ENCODE data around the gene RHOD.

The RHOD gene, protein sequence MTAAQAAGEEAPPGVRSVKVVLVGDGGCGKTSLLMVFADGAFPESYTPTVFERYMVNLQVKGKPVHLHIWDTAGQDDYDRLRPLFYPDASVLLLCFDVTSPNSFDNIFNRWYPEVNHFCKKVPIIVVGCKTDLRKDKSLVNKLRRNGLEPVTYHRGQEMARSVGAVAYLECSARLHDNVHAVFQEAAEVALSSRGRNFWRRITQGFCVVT

GRCh38 chr11:67056267-67057204 lies at the start of gene RHOD:
Gene RHOD, plus strand, starts transcription at chr11:67056847. Its CDS starts 56 bp downstream, at chr11:67056903.
- no peak for DNase-seq (ENCODE audit: low read depth)

GRCh38 chr11:67007126-67007525 lies 49.5 kb upstream of the RHOD start:
- no peak for DNase-seq (ENCODE audit: low read depth)

- DNase-seq (ENCODE audit: low read depth) = no peak
These were observed 46.2 kb upstream of the RHOD start for GRCh38 chr11:67010296-67010905.

DNA sequence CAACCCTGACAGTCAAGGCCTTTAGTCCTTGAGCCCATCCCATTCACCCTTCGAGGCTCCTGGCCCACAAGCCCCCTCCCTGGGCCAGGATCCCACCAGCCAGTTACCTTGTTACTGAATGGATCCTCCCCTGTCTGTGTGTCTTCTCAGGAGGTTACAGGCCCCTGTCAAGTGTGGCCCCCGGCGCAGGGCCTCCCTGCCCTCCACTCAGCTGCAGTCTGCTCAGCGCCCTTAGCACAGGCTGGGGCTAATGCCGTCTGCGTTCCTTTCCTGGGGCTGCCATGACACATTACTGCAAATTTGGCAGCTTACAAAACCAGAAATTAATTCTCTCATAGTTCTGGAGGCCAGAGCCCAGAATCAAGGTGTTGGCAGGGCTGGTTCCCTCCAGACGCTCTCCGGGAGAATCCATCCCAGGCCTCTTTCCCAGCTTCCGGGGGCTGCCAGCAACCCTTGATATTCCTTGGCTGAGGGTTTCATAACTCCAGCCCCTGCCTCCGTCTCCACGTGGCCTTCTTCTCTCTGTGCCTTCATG lies 43.1 kb upstream of the RHOD start:
- no peak for DNase-seq (ENCODE audit: low read depth)

DNA sequence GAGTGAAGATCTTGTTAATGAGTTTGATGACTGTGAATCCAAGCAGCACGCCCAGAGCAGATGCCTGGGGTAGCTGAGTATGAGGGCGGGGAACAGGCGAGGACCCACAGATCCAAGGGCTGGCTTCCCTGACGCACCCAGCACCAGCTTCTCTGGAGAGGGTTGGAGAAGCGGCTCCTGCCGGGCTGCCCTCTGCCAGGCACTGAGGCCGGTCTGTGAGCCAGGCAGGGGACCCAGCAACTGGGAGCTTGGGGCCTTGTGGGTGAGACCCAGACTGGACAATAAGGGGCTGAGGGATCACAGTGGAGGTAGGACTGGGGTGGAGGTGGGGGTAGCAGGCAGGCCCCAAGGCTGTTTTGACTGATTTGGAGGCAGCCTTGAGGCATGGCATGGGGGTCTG lies 42.3 kb upstream of the RHOD start:
- no peak for DNase-seq (ENCODE audit: low read depth)

GRCh38 chr11:67015048-67015447 lies 41.6 kb upstream of the RHOD start:
- DNase-seq (ENCODE audit: low read depth) = no peak

DNA sequence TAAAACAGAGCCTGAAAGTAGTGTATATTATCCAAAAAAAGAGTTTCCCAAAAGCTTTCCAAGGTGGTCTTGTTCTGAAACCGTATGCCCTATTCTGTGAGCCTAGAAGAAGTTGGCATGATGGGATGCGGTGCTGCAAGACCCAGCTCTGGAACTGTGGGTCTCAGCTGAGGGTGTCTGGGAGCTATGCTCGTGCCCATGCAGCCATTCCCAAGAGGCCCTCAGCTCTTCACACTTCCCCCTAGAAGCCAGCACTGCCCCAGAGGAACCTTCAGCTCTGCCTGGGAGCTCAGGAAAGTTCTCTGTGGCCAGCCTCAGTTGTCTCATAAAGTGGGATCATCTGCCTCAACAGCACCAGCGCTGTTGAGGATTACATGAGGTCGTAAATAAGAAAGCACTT lies 40.1 kb upstream of the RHOD start:
- DNase-seq (ENCODE audit: low read depth) = no peak

GRCh38 chr11:67020949-67021348 lies 35.7 kb upstream of the RHOD start:
- DNase-seq (ENCODE audit: low read depth) = no peak

DNA sequence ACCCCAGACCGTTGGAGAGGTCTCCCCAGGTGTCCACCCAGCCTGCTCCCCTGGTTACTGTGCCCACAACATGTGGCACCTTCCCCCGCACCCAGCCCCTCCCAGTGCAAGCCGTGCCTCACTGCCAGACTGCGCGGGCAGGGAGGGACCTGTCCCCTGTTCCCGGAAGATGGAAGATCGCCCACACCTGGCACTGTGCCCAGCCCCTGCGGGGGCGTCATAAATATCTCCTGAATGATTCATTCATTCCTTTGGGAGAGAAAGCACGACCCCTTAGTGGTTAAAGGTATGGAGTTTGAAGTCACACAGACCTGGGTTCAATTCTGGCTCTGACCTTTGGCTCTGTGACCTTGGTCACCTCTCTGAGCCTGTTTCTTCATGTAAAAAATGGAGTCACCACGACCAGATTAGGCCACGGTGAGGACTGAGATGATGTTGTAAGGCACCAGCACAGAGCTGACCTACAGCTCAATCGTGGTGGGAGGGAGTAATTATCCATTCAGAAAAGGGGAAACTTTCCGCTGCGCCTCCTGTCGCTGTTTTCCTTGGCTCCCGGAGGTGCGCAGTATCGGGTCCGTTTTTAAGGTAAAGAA lies 34.2 kb upstream of the RHOD start:
- DNase-seq (ENCODE audit: low read depth) = peak; percentile 56

DNA sequence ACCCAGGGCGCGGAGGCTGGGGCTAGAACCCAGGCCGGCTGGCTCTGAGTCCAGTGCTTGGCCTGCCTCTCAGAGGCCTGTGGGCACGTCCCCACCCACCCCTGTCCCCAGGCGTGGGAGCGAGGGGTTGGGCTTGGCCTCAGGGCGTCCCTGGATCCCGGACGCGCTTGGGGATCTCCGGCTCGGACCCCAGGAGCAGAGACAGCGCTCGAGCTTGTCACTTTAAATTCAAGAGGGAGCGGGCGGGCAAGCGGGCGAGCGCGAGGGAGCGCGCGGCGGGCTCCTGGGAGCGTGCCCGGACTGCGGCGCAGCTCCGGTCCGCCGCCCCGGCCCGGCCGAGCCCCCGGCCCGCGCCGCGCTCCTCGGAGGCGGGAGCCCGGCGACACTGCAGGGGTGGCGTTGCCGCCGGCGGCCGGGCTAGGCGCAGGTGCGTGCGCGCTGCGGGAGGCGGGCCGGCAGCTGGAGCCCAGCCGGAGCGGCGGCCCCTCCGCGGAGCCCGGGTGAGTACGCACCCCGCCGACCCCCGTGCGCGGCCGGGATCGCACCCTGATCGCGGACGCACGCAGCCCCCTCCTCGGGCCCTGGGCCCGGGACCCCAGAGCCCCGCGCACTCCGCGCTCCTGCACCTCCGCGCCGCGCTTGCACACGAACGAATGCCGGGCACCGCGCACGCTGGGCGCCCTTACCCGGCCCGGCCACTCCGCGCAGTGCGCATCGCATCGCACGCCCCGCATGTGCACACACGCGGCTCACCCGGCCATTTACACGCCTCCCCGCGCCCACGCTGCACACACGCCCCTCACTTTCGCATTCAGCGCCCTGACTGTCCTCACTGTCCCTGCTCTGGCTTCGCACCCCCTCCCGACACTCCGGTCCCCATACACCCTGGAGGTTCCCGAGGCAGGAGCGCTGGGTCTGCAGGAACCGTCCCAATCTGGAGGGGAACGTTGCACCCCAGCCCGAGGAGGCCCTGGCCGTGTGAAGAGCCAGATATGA lies 33.4 kb upstream of the RHOD start, which contains the start of gene SYT12:
Gene SYT12, plus strand, starts transcription at position 174 of the 996 bp plus-strand sequence. CDS start 7,011 bp downstream, outside the sequence.
- no peak for DNase-seq (ENCODE audit: low read depth)

GRCh38 chr11:67023957-67024353 lies 32.7 kb upstream of the RHOD start:
- DNase-seq (ENCODE audit: low read depth) = no peak

GRCh38 chr11:67024410-67024809 lies 32.2 kb upstream of the RHOD start:
- no peak for DNase-seq (ENCODE audit: low read depth)

DNA sequence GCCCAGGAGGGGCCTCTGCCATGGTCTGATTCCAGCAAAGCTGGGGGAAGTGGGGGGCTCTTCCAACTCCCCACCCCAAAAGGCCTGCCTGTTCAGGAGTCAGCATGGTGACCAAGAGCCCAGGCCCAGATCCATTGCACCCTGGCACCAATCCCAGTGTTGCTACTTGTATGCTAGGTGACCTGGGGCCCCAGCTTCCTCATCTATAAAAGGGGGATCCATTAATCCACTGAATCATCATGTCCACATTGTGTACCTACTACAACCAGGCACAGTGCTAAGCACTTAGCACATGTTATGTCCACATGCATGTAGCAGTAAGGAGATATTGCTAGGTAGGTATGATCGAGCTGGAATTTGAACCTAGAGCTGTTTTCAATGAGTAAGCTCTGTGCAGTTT lies 31.7 kb upstream of the RHOD start:
- no peak for DNase-seq (ENCODE audit: low read depth)

DNA sequence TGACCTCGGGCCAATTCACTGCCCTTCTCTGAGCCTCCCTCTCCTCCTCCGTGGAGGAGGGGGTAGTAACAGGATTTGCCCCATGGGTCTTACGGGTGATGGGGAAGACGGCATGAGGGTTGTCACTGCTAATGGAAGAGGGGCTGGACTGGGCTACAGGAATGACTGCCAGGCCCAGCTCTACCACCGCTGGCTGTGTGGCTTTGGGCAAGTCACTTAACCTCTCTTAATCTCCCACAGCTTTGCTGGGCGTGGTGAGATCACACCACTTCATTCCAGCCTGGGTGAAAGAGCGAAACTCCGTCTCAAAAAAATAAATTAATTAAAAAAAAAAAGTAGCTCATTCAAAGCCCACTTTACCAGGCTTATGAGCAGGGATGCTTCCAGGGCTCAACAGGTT lies 30.9 kb upstream of the RHOD start:
- no peak for DNase-seq (ENCODE audit: low read depth)

- no peak for DNase-seq (ENCODE audit: low read depth)
These were observed 29.7 kb upstream of the RHOD start for GRCh38 chr11:67026941-67027340.

- DNase-seq (ENCODE audit: low read depth) = no peak
These were observed 29.1 kb upstream of the RHOD start for GRCh38 chr11:67027483-67027930.

- DNase-seq (ENCODE audit: low read depth) = no peak
These were observed 28.6 kb upstream of the RHOD start for GRCh38 chr11:67027943-67028542.

DNA sequence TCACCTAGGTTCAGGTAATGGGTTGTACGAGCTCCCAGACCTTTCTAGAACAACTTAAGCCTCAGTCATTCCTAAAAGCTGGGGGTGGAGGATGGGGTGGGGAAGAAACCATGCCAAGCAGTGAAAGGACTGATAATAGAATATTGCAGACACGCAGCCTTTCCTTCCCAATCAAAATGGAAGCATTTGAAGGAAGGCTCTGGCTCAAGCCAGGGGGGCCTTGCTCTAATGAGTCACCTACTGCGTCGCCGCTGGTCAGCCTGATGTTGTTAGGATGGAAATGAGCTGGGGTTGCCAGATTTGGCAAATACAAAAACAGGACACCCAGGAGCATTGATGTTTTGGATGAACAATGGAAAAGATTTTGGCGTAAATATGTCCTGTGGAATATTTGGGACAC lies 27.5 kb upstream of the RHOD start:
- no peak for DNase-seq (ENCODE audit: low read depth)

GRCh38 chr11:67030976-67031375 lies 25.7 kb upstream of the RHOD start:
- DNase-seq (ENCODE audit: low read depth) = no peak

- peak; percentile 32 for DNase-seq (ENCODE audit: low read depth)
These were observed 24.7 kb upstream of the RHOD start for GRCh38 chr11:67031791-67032561.
